ENCODE data around the gene COX7A2. TPM values are rescaled to one million over a fixed set of nuclear protein-coding genes. Genes with fewer than 3 reads are reported as not detected.

The COX7A2 gene
- total RNA-seq, 1 donor from 2014 or later: 267 TPM

GRCh38 chr6:75206576-75207342 lies 36.8 kb downstream of the COX7A2 start:
- Histone ChIP-seq H3K4me1 (peaks cover 59% of the 10 kb centered on the region), H3K36me3 (no peaks in the 10 kb centered on the region), H3K27me3 (ENCODE audit: low read depth) (peaks cover 57% of the 10 kb centered on the region), H3K4me3 (peak overlapping the region; percentile 57), H3K9me3 (no peaks in the 10 kb centered on the region), H3K27ac (peak overlapping the region; percentile 69)
- ATAC-seq (no peak), DNase-seq (no peak)
- no peak for TF ChIP-seq CTCF (IDR thresholded peaks at IDR 0.05)
- intact Hi-C loops (cut with DNase I): no loop called here

GRCh38 chr6:75205776-75206575 lies 37.6 kb downstream of the COX7A2 start, which contains the start of gene COL12A1:
COL12A1 (minus strand) TSS chr6:75206053; CDS start chr6:75202792, 3,261 bp downstream.
- peak within 1 kb of the TSS; percentile 57 for H3K4me3 ChIP-seq
- H3K27ac ChIP-seq: peak within 1 kb of the TSS; percentile 69
- no peaks in the 10 kb centered on the region for H3K9me3 ChIP-seq
- no peaks in the 10 kb centered on the region for H3K36me3 ChIP-seq
- ATAC-seq: peak; percentile 84 to 87
- H3K27me3 ChIP-seq (ENCODE audit: low read depth): peaks cover 64% of the 10 kb centered on the region
- peak; percentile 93 for DNase-seq
- intact Hi-C loops (cut with DNase I): no loop called here
- TF ChIP-seq CTCF (IDR thresholded peaks at IDR 0.05): no peak
- peaks cover 51% of the 10 kb centered on the region for H3K4me1 ChIP-seq

DNA sequence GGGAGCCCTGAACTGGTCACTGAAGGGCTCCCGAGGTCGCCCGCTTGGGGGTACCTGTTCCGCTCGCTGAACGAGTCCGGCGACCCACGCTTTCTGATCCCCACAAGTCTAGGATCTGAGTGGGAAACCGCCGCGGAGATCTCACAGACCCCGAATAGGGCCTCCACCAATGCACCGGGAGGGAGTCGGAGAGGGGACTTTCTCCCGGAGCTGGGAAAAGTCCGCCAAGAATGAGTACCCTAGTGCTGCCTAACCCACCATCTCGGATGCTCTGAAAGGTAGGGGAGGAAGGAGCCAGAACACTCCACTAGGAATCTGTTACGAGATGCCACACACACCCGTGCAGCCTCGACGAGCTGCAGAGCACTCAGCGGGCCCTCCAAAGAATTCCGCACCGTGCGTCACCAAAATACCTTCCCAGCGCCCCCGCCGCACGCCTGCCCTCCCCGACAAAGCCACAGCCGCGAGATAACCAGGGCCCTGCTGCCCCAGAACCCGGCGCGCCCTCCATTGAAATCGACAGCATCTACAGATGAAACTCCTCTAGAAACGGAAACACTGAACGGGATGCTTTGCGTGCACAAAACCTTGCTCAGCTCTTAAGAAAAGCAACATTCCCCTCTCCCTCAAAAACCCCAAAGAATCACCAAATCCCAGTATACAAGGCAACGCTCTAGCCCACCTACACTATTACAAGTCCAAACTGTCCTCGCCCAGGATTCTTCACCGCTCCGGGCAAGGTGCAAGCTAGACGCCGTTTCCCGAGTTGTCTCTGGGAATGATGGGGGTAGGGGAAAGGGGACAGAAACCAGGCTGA lies 38.4 kb downstream of the COX7A2 start:
- peak overlapping the region; percentile 69 for H3K27ac ChIP-seq
- peaks cover 69% of the 10 kb centered on the region for H3K27me3 ChIP-seq (ENCODE audit: low read depth)
- no peak for TF ChIP-seq CTCF (IDR thresholded peaks at IDR 0.05)
- peak; percentile 67 for DNase-seq
- H3K9me3 ChIP-seq: no peaks in the 10 kb centered on the region
- H3K4me1 ChIP-seq: peaks cover 47% of the 10 kb centered on the region
- H3K36me3 ChIP-seq: no peaks in the 10 kb centered on the region
- ATAC-seq: peak; percentile 74 to 79
- H3K4me3 ChIP-seq: peak overlapping the region; percentile 57
- intact Hi-C loops (cut with DNase I): no loop called here

- H3K9me3 ChIP-seq: no peaks in the 10 kb centered on the region
- ATAC-seq: peak in 1 of 2 donors; percentile 40
- H3K27me3 ChIP-seq (ENCODE audit: low read depth): peaks cover 73% of the 10 kb centered on the region
- peak overlapping the region; percentile 57 for H3K4me3 ChIP-seq
- H3K27ac ChIP-seq: peak overlapping the region; percentile 69
- TF ChIP-seq CTCF (IDR thresholded peaks at IDR 0.05): peak; percentile 64
- no peaks in the 10 kb centered on the region for H3K36me3 ChIP-seq
- H3K4me1 ChIP-seq: peaks cover 47% of the 10 kb centered on the region
- intact Hi-C loops (cut with DNase I): no loop called here
- peak; percentile 65 for DNase-seq
Measured at GRCh38 chr6:75204217-75204958, 39.2 kb downstream of the COX7A2 start.

Measured in lower lobe of right lung (tissue), 2 donors.